Keratinocyte (primary cell): ENCODE results near the gene VSIG4. TPM values are rescaled to one million over a fixed set of nuclear protein-coding genes. Genes with fewer than 3 reads are reported as not detected.

ENCODE experiments used
- DNase-seq: peaks from one replicate; pipeline ENCODE4 v3.0.0-alpha.2; 2011; ENCODE audit warnings: low read depth, missing footprints, low spot score
- FAIRE-seq: peaks from 2 replicates; lab custom pipeline; 2011; peaks lifted over from hg19 to GRCh38; lab: Jason Lieb, UNC
- H2AFZ ChIP-seq: 2 replicates; pipeline ENCODE4 v1.6.0; 2012; ENCODE audit warnings: low read length, control low read depth, inconsistent platforms; ENCODE audit not compliant: control insufficient read depth
- H3K27ac ChIP-seq: 2 replicates; pipeline ENCODE4 v1.5.1; 2011; ENCODE audit warnings: low read length; ENCODE audit not compliant: control insufficient read depth, insufficient read depth
- H3K27me3 ChIP-seq: 3 replicates; pipeline ENCODE4 v1.6.0; 2011; ENCODE audit warnings: low read length; ENCODE audit not compliant: control insufficient read depth, insufficient read depth; ENCODE audit errors: extremely low read depth
- H3K36me3 ChIP-seq, 2 experiments: 2 replicates in 1 of 2; 3 replicates in 1 of 2; pipeline ENCODE4 v1.5.1; 2011; ENCODE audit warnings: low read length in 2 of 2, mild to moderate bottlenecking in 1 of 2; ENCODE audit not compliant: control insufficient read depth in 2 of 2, insufficient read depth in 2 of 2; ENCODE audit errors: extremely low read depth in 1 of 2
- H3K4me1 ChIP-seq: 3 replicates; pipeline ENCODE4 v1.5.1; 2011; ENCODE audit warnings: low read length; ENCODE audit not compliant: control insufficient read depth, insufficient read depth; ENCODE audit errors: extremely low read depth
- H3K4me2 ChIP-seq: 3 replicates; pipeline ENCODE4 v1.6.0; 2011; ENCODE audit warnings: low read depth, low read length; ENCODE audit not compliant: control insufficient read depth, insufficient read depth; ENCODE audit errors: extremely low read depth
- H3K4me3 ChIP-seq, 3 experiments: fragments of 200-600 bp in 1 of 3; sonication (generic) in 1 of 3; 2 replicates in 2 of 3; 3 replicates in 1 of 3; pipeline ENCODE4 v1.5.1; 2011 to 2016; ENCODE audit warnings: low read length in 3 of 3, mild to moderate bottlenecking in 3 of 3, control low read depth in 2 of 3, inconsistent platforms in 1 of 3, low read depth in 1 of 3, mixed read lengths in 1 of 3, mixed run types in 1 of 3, moderate library complexity in 1 of 3; ENCODE audit not compliant: control insufficient read depth in 2 of 3, insufficient read depth in 2 of 3; ENCODE audit errors: extremely low read depth in 1 of 3
- H3K79me2 ChIP-seq: 2 replicates; pipeline ENCODE4 v1.6.0; 2012; ENCODE audit warnings: low read length; ENCODE audit not compliant: control insufficient read depth, insufficient read depth
- H3K9ac ChIP-seq: 3 replicates; pipeline ENCODE4 v1.6.0; 2011; ENCODE audit warnings: low read length; ENCODE audit not compliant: control insufficient read depth, insufficient read depth; ENCODE audit errors: extremely low read depth
- H3K9me1 ChIP-seq: 3 replicates; pipeline ENCODE4 v1.6.0; 2011; ENCODE audit warnings: low read length; ENCODE audit not compliant: control insufficient read depth, insufficient read depth; ENCODE audit errors: extremely low read depth
- H3K9me3 ChIP-seq: 2 replicates; pipeline ENCODE4 v1.5.1; 2012; ENCODE audit warnings: low read depth, low read length; ENCODE audit not compliant: control insufficient read depth
- H4K20me1 ChIP-seq: 3 replicates; pipeline ENCODE4 v1.6.0; 2011; ENCODE audit warnings: low read length; ENCODE audit not compliant: control insufficient read depth, insufficient read depth; ENCODE audit errors: extremely low read depth
- CTCF ChIP-seq, 3 experiments: IDR thresholded peaks in 1 of 3; conservative IDR thresholded peaks in 1 of 3; optimal IDR thresholded peaks in 1 of 3; 2 replicates in 2 of 3; 3 replicates in 1 of 3; pipeline versions ENCODE3 to v1.5.1; 2011; ENCODE audit warnings: low read length in 3 of 3, mild to moderate bottlenecking in 3 of 3, moderate library complexity in 2 of 3, control low read depth in 1 of 3, inconsistent platforms in 1 of 3; ENCODE audit not compliant: insufficient read depth in 2 of 3; ENCODE audit errors: extremely low read depth in 1 of 3
- EZH2 ChIP-seq: IDR thresholded peaks from one replicate; pipeline ENCODE4 v1.6.1; 2012; ENCODE audit warnings: inconsistent platforms, mild to moderate bottlenecking, low read length, moderate library complexity
- dilution Hi-C: fragments of 300-500 bp; cut with MboI; formaldehyde crosslinking; loops from one replicate; pipeline ENCODE4 v1.7.0; 2020; ENCODE audit warnings: low sequenced_read_pairs; ENCODE audit not compliant: extremely low pct_ligation_motif_present
- polyA plus RNA-seq, 5 experiments: library from polyadenylated mRNA; depleted of rRNA in 3 of 5; stranded (reverse) in 3 of 5; stranded (forward) in 1 of 5; unstranded in 1 of 5; fragments of >200 nt; gene quantifications; 1 replicate in 1 of 5; 2 replicates in 3 of 5; 3 replicates in 1 of 5; pipeline versions ENCODE4 v1.2.1 to v1.2.3, GENCODE V29; 2011 to 2012; ENCODE audit warnings: missing spikeins in 2 of 5, low read depth in 1 of 5, low replicate concordance in 1 of 5

Gene VSIG4
- polyA plus RNA-seq, 1 donor (not counting 4 experiments of a cell fraction or from before 2014, with no cell fraction given) = not detected

GRCh38 chrX:66038115-66038514, 1.8 kb downstream of the VSIG4 start:
- Histone ChIP-seq H3K9me1 (no peaks in the 10 kb centered on the region), H3K36me3 (no peaks in the 10 kb centered on the region), H3K9me3 (no peaks in the 10 kb centered on the region), H3K9ac (no peak overlapping the region), H2AFZ (no peak overlapping the region), H3K4me1 (no peaks in the 10 kb centered on the region), H3K27ac (no peak overlapping the region), H4K20me1 (no peaks in the 10 kb centered on the region), H3K27me3 (no peaks in the 10 kb centered on the region), H3K79me2 (no peaks in the 10 kb centered on the region), H3K4me3 (no peak overlapping the region), H3K4me2 (no peak overlapping the region)
- FAIRE-seq = no peak
- DNase-seq = no peak
- dilution Hi-C loops = no loop called here
- no peak for TF ChIP-seq EZH2
- no peak for TF ChIP-seq CTCF (optimal IDR thresholded peaks at IDR 0.05 in 1 of 3, IDR thresholded peaks at IDR 0.05 in 1 of 3, conservative IDR thresholded peaks at IDR 0.05 in 1 of 3; ENCODE audit: extremely low read depth in 1 of 3, insufficient read depth in 2 of 3, low read length in 3 of 3)

- no peaks in the 10 kb centered on the region for H3K9me3 ChIP-seq
- H3K9ac ChIP-seq = no peak overlapping the region
- TF ChIP-seq CTCF (optimal IDR thresholded peaks at IDR 0.05 in 1 of 3, IDR thresholded peaks at IDR 0.05 in 1 of 3, conservative IDR thresholded peaks at IDR 0.05 in 1 of 3; ENCODE audit: extremely low read depth in 1 of 3, insufficient read depth in 2 of 3, low read length in 3 of 3) = no peak
- no peak for TF ChIP-seq EZH2
- H3K36me3 ChIP-seq = no peaks in the 10 kb centered on the region
- no peak for FAIRE-seq
- H3K79me2 ChIP-seq = no peaks in the 10 kb centered on the region
- no peak overlapping the region for H3K4me2 ChIP-seq
- no peaks in the 10 kb centered on the region for H3K27me3 ChIP-seq
- H4K20me1 ChIP-seq = no peaks in the 10 kb centered on the region
- H2AFZ ChIP-seq = no peak overlapping the region
- no peak for DNase-seq
- H3K9me1 ChIP-seq = no peaks in the 10 kb centered on the region
- no peak overlapping the region for H3K4me3 ChIP-seq
- no peaks in the 10 kb centered on the region for H3K4me1 ChIP-seq
- dilution Hi-C loops = no loop called here
- H3K27ac ChIP-seq = no peak overlapping the region
Observed at GRCh38 chrX:66036231-66036630, 3.6 kb downstream of the VSIG4 start.
